ENCODE data around the gene TMEM132D.
"Not testable (repeated sequence)": the region's sequence is repeated elsewhere in the genome, so short reads cannot be mapped to it uniquely, and the experiment has no call there.

The TMEM132D gene

DNA sequence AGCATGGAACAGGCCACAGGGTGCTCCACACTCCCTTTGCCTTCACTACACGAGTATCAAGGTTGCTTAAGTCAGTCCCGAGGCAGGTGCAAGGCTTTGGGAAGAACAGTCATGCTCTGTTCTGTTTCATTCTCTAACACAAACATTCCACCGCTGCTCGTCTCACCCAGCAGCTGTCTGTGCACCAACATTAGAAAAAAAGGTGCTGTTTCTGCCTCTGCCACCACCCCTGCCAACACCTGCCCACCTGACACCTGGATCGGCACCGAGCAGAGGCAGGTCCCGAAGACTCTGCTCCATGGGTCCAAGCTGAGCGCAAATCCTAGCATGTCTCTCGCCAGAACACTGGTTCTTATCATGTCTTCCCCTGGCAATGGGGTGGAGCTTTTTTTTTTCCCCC lies 347.7 kb downstream of the TMEM132D start:
- no peak overlapping the region for H3K4me3 ChIP-seq (ENCODE audit: control insufficient read depth, low read depth, low read length)
- no peak for DNase-seq (ENCODE audit: low read depth)
- TF ChIP-seq, protein P1, sequence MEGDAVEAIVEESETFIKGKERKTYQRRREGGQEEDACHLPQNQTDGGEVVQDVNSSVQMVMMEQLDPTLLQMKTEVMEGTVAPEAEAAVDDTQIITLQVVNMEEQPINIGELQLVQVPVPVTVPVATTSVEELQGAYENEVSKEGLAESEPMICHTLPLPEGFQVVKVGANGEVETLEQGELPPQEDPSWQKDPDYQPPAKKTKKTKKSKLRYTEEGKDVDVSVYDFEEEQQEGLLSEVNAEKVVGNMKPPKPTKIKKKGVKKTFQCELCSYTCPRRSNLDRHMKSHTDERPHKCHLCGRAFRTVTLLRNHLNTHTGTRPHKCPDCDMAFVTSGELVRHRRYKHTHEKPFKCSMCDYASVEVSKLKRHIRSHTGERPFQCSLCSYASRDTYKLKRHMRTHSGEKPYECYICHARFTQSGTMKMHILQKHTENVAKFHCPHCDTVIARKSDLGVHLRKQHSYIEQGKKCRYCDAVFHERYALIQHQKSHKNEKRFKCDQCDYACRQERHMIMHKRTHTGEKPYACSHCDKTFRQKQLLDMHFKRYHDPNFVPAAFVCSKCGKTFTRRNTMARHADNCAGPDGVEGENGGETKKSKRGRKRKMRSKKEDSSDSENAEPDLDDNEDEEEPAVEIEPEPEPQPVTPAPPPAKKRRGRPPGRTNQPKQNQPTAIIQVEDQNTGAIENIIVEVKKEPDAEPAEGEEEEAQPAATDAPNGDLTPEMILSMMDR (conservative IDR thresholded peaks at IDR 0.05; ENCODE audit: control insufficient read depth, insufficient read depth, low read depth, low read length): no peak

DNA sequence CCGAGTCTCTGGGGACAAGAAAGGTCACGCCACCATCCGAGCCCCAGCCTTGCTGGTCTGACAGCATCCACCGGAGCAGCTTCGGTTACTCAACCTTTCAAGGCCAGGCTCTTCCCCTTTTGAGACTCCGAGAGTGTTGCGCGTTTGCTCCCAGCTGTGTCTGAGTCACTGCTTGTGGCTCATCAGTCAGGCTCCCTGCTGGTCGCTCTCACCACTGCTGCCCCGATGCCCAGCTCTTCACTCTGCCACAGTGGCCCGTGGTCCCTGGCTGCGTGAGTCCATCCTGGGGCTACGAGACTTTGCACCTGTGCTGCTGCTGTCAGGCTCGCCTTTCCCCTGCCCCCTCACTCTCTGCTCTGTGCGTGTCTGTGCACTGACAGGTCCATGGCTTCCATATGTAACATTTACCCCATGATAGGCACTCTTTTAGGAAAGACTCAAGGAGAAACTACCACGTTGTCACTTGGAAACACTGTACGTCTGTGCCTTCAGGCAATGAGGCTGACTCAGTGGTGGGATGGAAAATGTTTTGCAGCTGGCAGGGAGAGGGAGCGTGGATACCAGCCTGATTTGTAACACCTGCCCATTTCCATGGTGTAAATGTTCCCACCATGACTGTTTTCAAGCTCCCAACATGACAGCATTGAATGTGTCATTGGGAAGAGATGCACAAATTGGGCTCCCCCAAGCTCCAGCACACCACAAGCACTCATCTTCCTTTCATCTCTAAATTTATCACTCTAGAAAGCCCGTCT lies 350.7 kb downstream of the TMEM132D start:
- no peak overlapping the region for H3K4me3 ChIP-seq (ENCODE audit: control insufficient read depth, low read depth, low read length)
- TF ChIP-seq, protein P1 (conservative IDR thresholded peaks at IDR 0.05; ENCODE audit: control insufficient read depth, insufficient read depth, low read depth, low read length): no peak
- DNase-seq (ENCODE audit: low read depth): no peak

DNA sequence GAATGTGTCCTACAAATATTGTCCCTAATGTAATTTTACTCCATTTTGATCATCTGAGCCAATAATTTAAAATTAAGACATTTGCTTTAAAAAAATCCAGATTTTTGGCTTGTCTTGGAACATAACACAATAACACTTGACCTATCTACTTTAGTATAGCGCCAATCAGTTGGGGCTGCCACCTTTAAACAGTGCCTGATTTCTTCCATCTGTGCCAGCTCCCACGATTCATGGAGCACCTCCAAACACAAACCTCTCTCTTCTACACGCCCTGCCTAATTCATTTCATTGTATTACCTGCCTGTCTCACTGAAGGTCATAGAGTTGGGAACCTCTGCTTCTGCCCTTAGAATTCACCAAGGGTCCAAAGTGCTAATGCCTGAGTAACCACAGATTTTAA lies 352.4 kb downstream of the TMEM132D start:
- no peak for DNase-seq (ENCODE audit: low read depth)
- TF ChIP-seq, protein P1 (conservative IDR thresholded peaks at IDR 0.05; ENCODE audit: control insufficient read depth, insufficient read depth, low read depth, low read length): no peak
- H3K4me3 ChIP-seq (ENCODE audit: control insufficient read depth, low read depth, low read length): no peak overlapping the region

DNA sequence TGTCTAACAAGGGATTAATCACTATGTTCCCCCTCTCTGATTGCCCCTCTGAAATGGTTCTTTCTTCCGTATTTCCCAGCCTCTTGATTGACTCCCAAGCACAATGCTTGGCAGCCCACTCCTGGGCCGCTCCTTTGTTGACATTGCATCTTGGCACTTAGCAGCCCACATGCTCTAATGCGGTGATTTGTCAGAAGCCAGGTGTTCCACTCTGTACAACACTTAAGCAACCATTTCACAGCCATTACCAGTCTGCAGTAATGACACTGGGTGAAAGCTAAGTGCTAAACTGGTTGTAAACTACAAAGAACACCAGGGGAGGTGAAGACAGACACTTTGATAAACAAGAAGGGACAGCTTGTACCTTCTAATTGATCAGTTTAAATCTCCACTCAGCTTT lies 353.5 kb downstream of the TMEM132D start:
- DNase-seq (ENCODE audit: low read depth): no peak
- no peak overlapping the region for H3K4me3 ChIP-seq (ENCODE audit: control insufficient read depth, low read depth, low read length)
- TF ChIP-seq, protein P1 (conservative IDR thresholded peaks at IDR 0.05; ENCODE audit: control insufficient read depth, insufficient read depth, low read depth, low read length): no peak

DNA sequence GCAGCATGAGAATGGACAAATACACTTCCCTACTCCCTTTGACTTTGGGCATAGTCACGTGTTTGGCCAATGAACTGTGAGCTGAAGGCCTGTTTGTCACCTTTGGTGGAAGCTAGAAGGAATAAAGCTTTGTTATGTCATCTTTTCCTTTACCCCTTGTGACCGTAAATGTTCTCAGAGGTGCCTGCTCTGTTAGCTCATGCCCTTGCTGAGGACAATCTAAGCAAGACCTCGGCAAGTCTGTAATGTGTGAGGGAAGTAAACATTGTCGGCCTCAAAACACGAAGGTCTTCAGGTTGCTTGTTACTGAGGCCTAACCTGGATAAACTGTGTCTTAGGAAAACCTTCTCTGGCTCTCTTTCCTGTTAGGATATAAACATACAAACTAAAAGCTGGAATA lies 354.2 kb downstream of the TMEM132D start:
- no peak for DNase-seq (ENCODE audit: low read depth)
- no peak overlapping the region for H3K4me3 ChIP-seq (ENCODE audit: control insufficient read depth, low read depth, low read length)
- TF ChIP-seq, protein P1 (conservative IDR thresholded peaks at IDR 0.05; ENCODE audit: control insufficient read depth, insufficient read depth, low read depth, low read length): no peak

DNA sequence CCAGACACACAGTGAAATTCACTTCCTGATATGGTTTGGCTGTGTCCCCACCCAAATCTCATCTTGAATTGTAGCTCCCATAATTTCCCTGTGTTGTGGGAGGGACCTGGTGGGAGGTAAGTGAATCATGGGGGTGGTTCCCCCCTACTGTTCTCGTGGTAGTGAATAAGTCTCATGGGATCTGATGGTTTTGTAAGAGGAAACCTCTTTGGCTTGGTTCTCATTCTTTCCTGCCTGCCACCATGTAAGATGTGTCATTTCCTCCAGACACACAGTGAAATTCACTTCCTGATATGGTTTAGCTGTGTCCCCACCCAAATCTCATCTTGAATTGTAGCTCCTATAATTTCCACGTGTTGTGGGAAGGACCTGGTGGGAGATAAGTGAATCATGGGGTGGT lies 354.8 kb downstream of the TMEM132D start:
- not testable (repeated sequence) for H3K4me3 ChIP-seq (ENCODE audit: control insufficient read depth, low read depth, low read length); DNase-seq (ENCODE audit: low read depth)

DNA sequence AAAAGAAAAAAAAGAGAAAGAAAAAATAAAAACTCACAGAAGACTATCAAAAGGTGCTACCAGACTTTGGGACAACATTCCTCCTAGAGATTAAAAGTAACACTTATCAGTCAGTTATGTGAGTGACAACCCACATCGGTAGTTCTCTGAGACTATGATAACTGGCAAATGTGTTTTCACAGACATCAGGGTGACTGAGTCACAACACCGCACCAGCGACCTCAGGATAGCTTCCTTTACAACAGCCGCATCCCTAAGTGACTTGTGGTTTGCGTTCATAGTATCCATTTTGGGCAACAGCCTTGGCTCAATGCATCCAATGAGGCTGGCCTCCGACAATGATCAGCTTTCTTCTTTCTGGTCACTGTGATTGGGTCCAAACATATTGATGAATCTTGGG lies 359.1 kb downstream of the TMEM132D start:
- H3K4me3 ChIP-seq (ENCODE audit: control insufficient read depth, low read depth, low read length): no peak overlapping the region
- TF ChIP-seq, protein P1 (conservative IDR thresholded peaks at IDR 0.05; ENCODE audit: control insufficient read depth, insufficient read depth, low read depth, low read length): no peak
- no peak for DNase-seq (ENCODE audit: low read depth)

All from fibroblast of mammary gland (primary cell).